DMS 273 (cell line): Measurements from ENCODE around the gene CD2AP.

Experiments used
- DNase-seq: peaks from one replicate; lab custom pipeline; 2025; ENCODE audit not compliant: unreplicated experiment; lab: John Stamatoyannopoulos, UW

The CD2AP gene

GRCh38 chr6:47495207-47495606 is 17.6 kb downstream of the CD2AP start:
- no peak for DNase-seq

GRCh38 chr6:47495954-47496545 is 18.5 kb downstream of the CD2AP start:
- no peak for DNase-seq

- no peak for DNase-seq
Measured at GRCh38 chr6:47496935-47497579, 19.5 kb downstream of the CD2AP start.

GRCh38 chr6:47502920-47503319 is 25.3 kb downstream of the CD2AP start:
- no peak for DNase-seq

- DNase-seq, result no peak
Measured at GRCh38 chr6:47509937-47510336, 32.3 kb downstream of the CD2AP start.

- no peak for DNase-seq
Measured at GRCh38 chr6:47512872-47513271, 35.3 kb downstream of the CD2AP start.

GRCh38 chr6:47519279-47519678 is 41.7 kb downstream of the CD2AP start:
- peak; percentile 52 for DNase-seq

- DNase-seq, result peak; percentile 92
Measured at GRCh38 chr6:47520282-47520681, 42.7 kb downstream of the CD2AP start.

- DNase-seq, result no peak
Measured at GRCh38 chr6:47521961-47522360, 44.4 kb downstream of the CD2AP start.

- DNase-seq, result no peak
Measured at GRCh38 chr6:47524136-47524845, 46.7 kb downstream of the CD2AP start.

GRCh38 chr6:47525330-47526057 is 47.9 kb downstream of the CD2AP start:
- no peak for DNase-seq

GRCh38 chr6:47527274-47527673 is 49.7 kb downstream of the CD2AP start:
- no peak for DNase-seq

- no peak for DNase-seq
Measured at GRCh38 chr6:47529734-47530133, 52.1 kb downstream of the CD2AP start.

- DNase-seq, result no peak
Measured at GRCh38 chr6:47532981-47533585, 55.5 kb downstream of the CD2AP start.

- DNase-seq, result no peak
Measured at GRCh38 chr6:47534063-47534462, 56.5 kb downstream of the CD2AP start.

GRCh38 chr6:47535316-47536225 is 58.0 kb downstream of the CD2AP start:
- DNase-seq, result no peak

GRCh38 chr6:47536816-47537401 is 59.3 kb downstream of the CD2AP start:
- DNase-seq, result no peak

- DNase-seq, result peak; percentile 5
Measured at GRCh38 chr6:47545223-47545622, 67.6 kb downstream of the CD2AP start.

GRCh38 chr6:47551670-47552069 is 74.1 kb downstream of the CD2AP start:
- no peak for DNase-seq

GRCh38 chr6:47552319-47552718 is 74.7 kb downstream of the CD2AP start:
- no peak for DNase-seq
